IMR-90 (cell line): ENCODE results near the gene ZNF408. TPM values are rescaled to one million over a fixed set of nuclear protein-coding genes. Genes with fewer than 3 reads are reported as not detected.

Source experiments
- ATAC-seq: fragments of 200-7000 bp; cut with Tn5 transposase; 2 replicates; pipeline ENCODE4 v1.9.1; 2020; ENCODE audit warnings: low read depth, mild to moderate bottlenecking, moderate library complexity
- BruUV-seq: library from RNA; stranded (reverse); fragments of 400-500 nt; replicated peaks from 2 replicates; lab custom pipeline; 2021; lab: Mats Ljungman, UMichigan
- CTCF ChIA-PET: fragments of 300-600 bp; formaldehyde crosslinking; extraction: SDS; loops from one replicate; lab custom pipeline; 2021; ENCODE audit warnings: antibody characterized with exemption; lab: Yijun Ruan, JAX
- POLR2A ChIA-PET: fragments of 300-600 bp; sonication (Branson Sonifier 250); formaldehyde crosslinking; loops from one replicate; lab custom pipeline; 2022; ENCODE audit warnings: antibody characterized with exemption; ENCODE audit not compliant: unreplicated experiment; lab: Charles Lee
- DNase-seq: peaks from one replicate; pipeline ENCODE4 v3.0.0; 2013
- H2AFZ ChIP-seq: replicated peaks from 2 replicates; pipeline ENCODE3; 2013; ENCODE audit warnings: low read length, mild to moderate bottlenecking; ENCODE audit not compliant: poor library complexity
- H2AK5ac ChIP-seq: 2 replicates; pipeline ENCODE4 v1.6.1; 2013; ENCODE audit warnings: low read depth, low read length, inconsistent platforms
- H2AK9ac ChIP-seq: replicated peaks from 2 replicates; pipeline ENCODE3; 2013; ENCODE audit warnings: mild to moderate bottlenecking, low read depth, low read length, moderate library complexity; ENCODE audit not compliant: poor library complexity
- H2BK120ac ChIP-seq: 2 replicates; pipeline ENCODE4 v1.6.1; 2013; ENCODE audit warnings: low read depth, low read length, inconsistent platforms
- H2BK15ac ChIP-seq: 3 replicates; pipeline ENCODE4 v1.6.1; 2013; ENCODE audit warnings: low read depth, low read length, inconsistent platforms
- H2BK20ac ChIP-seq: 2 replicates; pipeline ENCODE4 v1.6.1; 2013; ENCODE audit warnings: low read depth, mild to moderate bottlenecking, inconsistent platforms, low read length, moderate library complexity
- H2BK5ac ChIP-seq: 2 replicates; pipeline ENCODE4 v1.6.1; 2013; ENCODE audit warnings: mild to moderate bottlenecking, low read depth, low read length, inconsistent platforms; ENCODE audit not compliant: poor library complexity, severe bottlenecking
- H3K14ac ChIP-seq: replicated peaks from 2 replicates; pipeline ENCODE4 v1.6.1; 2013; ENCODE audit warnings: low read depth, low read length, inconsistent platforms
- H3K18ac ChIP-seq: 2 replicates; pipeline ENCODE4 v1.6.1; 2013; ENCODE audit warnings: low read depth, low read length, control low read depth
- H3K23ac ChIP-seq: 2 replicates; pipeline ENCODE4 v1.6.1; 2013; ENCODE audit warnings: low read depth, low read length, inconsistent platforms
- H3K27ac ChIP-seq: 2 replicates; pipeline ENCODE4 v1.5.1; 2013; ENCODE audit warnings: mild to moderate bottlenecking, control low read depth, low read length; ENCODE audit not compliant: insufficient read depth
- H3K27me3 ChIP-seq: 2 replicates; pipeline ENCODE4 v1.6.1; 2013; ENCODE audit warnings: low read length; ENCODE audit not compliant: control insufficient read depth, insufficient read depth
- H3K36me3 ChIP-seq: 2 replicates; pipeline ENCODE4 v1.6.1; 2013; ENCODE audit warnings: low read length, mixed read lengths; ENCODE audit not compliant: control insufficient read depth, insufficient read depth
- H3K4ac ChIP-seq: 2 replicates; pipeline ENCODE4 v1.6.1; 2013; ENCODE audit warnings: low read depth, low read length, inconsistent platforms
- H3K4me1 ChIP-seq: 2 replicates; pipeline ENCODE4 v1.6.1; 2013; ENCODE audit warnings: low read length, mixed read lengths; ENCODE audit not compliant: control insufficient read depth, insufficient read depth
- H3K4me2 ChIP-seq: 2 replicates; pipeline ENCODE4 v1.6.1; 2013; ENCODE audit warnings: low read depth, mild to moderate bottlenecking, control low read depth, low read length, moderate library complexity
- H3K4me3 ChIP-seq: 2 replicates; pipeline ENCODE4 v1.5.1; 2013; ENCODE audit warnings: low read depth, mild to moderate bottlenecking, control low read depth, low read length, moderate library complexity; ENCODE audit not compliant: insufficient read depth
- H3K56ac ChIP-seq: 2 replicates; pipeline ENCODE4 v1.6.1; 2013; ENCODE audit warnings: low read length, inconsistent platforms; ENCODE audit not compliant: insufficient read depth; ENCODE audit errors: extremely low read depth
- H3K79me1 ChIP-seq, 2 experiments: 2 replicates each; pipeline ENCODE4 v1.6.1; 2013; ENCODE audit warnings: low read length in 2 of 2, inconsistent platforms in 1 of 2, low read depth in 1 of 2
- H3K9ac ChIP-seq: 2 replicates; pipeline ENCODE4 v1.6.1; 2013; ENCODE audit warnings: low read depth, low read length, control low read depth
- H3K9me1 ChIP-seq: 2 replicates; pipeline ENCODE4 v1.6.1; 2013; ENCODE audit warnings: low read length, inconsistent platforms; ENCODE audit not compliant: insufficient read depth
- H3K9me3 ChIP-seq: 2 replicates; pipeline ENCODE4 v1.6.1; 2013; ENCODE audit warnings: low read length; ENCODE audit not compliant: control insufficient read depth, insufficient read depth
- H4K20me1 ChIP-seq: 2 replicates; pipeline ENCODE4 v1.6.1; 2013; ENCODE audit warnings: low read length, inconsistent platforms; ENCODE audit not compliant: insufficient read depth
- H4K5ac ChIP-seq: 2 replicates; pipeline ENCODE4 v1.6.1; 2013; ENCODE audit warnings: mild to moderate bottlenecking, low read depth, low read length, control low read depth
- H4K8ac ChIP-seq, 2 experiments: 2 replicates each; pipeline ENCODE4 v1.6.1; 2013; ENCODE audit warnings: low read depth in 2 of 2, low read length in 2 of 2, control low read depth in 1 of 2, inconsistent platforms in 1 of 2
- H4K91ac ChIP-seq: 2 replicates; pipeline ENCODE4 v1.6.1; 2013; ENCODE audit warnings: low read depth, low read length, inconsistent platforms; ENCODE audit not compliant: insufficient read depth
- CEBPB ChIP-seq: IDR thresholded peaks from 2 replicates; pipeline ENCODE4 v1.6.1; 2012; ENCODE audit warnings: low read depth, low read length, improper control_type of control experiment
- CHD1 ChIP-seq: IDR thresholded peaks from 2 replicates; pipeline ENCODE4 v1.6.1; 2012; ENCODE audit warnings: low read depth, low read length, improper control_type of control experiment
- MAFK ChIP-seq: IDR thresholded peaks from 2 replicates; pipeline ENCODE4 v1.6.1; 2012; ENCODE audit warnings: low read depth, low read length, improper control_type of control experiment
- MXI1 ChIP-seq: IDR thresholded peaks from 2 replicates; pipeline ENCODE4 v1.6.1; 2012; ENCODE audit warnings: low read depth, mild to moderate bottlenecking, low read length, moderate library complexity, borderline replicate concordance
- NFE2L2 ChIP-seq: fragments of 150-350 bp; IDR thresholded peaks from 2 replicates; pipeline ENCODE4 v1.6.1; 2016; ENCODE audit warnings: low read depth, mild to moderate bottlenecking, low read length
- RAD21 ChIP-seq: IDR thresholded peaks from 2 replicates; pipeline ENCODE4 v1.6.1; 2012; ENCODE audit warnings: low read length, improper control_type of control experiment
- WGBS, 2 experiments: methylation state at CpG; one replicate each; pipeline versions ENCODE4 v1.1.5 to v1.1.7; 2013; ENCODE audit warnings: missing lambda C conversion rate in 2 of 2; ENCODE audit not compliant: insufficient read length in 1 of 2; ENCODE audit errors: extremely low coverage in 2 of 2; 5-methylcytosine and 5-hydroxymethylcytosine counted together
- dilution Hi-C: fragments of 300-500 bp; cut with HindIII; formaldehyde crosslinking; loops from one replicate; pipeline ENCODE4 v1.14.3; 2018; ENCODE audit warnings: low sequenced_read_pairs; ENCODE audit not compliant: unreplicated experiment
- in situ Hi-C: fragments of 300-500 bp; cut with MboI; formaldehyde crosslinking; loops from 3 replicates; pipeline ENCODE4 v1.14.3; 2019; ENCODE audit warnings: low sequenced_read_pairs, inconsistent platforms, mixed read lengths
- intact Hi-C: fragments of 100-400 bp; cut with micrococcal nuclease; formaldehyde crosslinking; loops from 2 replicates; pipeline ENCODE4 v1.10.0; 2022
- polyA plus RNA-seq, 3 experiments: library from polyadenylated mRNA; depleted of rRNA; stranded (reverse); fragments of >200 nt; gene quantifications; 2 replicates each; pipeline ENCODE4 v1.2.3, GENCODE V29; 2012; ENCODE audit warnings: low replicate concordance in 1 of 3
- total RNA-seq: library from RNA; depleted of rRNA; stranded (reverse); fragments of >200 nt; gene quantifications from 2 replicates; pipeline ENCODE4 v1.2.3, GENCODE V29; 2012
- TF ChIP-seq, protein P1 (sequence below): fragments of 150-350 bp; IDR thresholded peaks from 2 replicates; pipeline ENCODE4 v1.6.1; 2016; ENCODE audit warnings: low read depth, mild to moderate bottlenecking, low read length, moderate library complexity, borderline replicate concordance

The ZNF408 gene
- total and polyA plus RNA-seq, 2 of the 4 experiments (the other 2 are of a cell fraction): 9.5 to 11.1 TPM

DNA sequence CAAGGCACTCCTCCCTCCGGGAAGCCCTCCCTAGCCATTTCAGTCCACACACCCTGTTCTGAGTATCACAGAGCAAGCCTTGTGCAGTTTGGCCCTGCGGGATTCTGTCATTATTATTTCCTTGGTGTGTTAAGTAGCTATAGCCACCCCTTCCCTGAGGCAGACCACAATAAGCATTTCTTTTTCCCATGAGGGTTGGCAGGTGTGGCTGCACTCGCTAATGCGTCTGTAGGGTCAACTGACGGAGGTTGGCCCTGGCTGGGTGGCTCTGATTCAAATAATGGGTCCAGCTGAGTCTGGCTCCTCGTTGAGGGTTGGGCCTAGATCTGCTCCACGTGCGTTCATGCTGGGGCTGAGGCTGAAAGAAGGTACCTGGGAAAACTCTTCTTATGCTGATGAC lies 23.3 kb downstream of the ZNF408 start:
- in situ Hi-C loops (no loop called here), intact Hi-C loops (no loop called here), dilution Hi-C loops (no loop called here)
- CTCF ChIA-PET: no interaction called here
- H3K18ac ChIP-seq: no peak overlapping the region
- H2AK5ac ChIP-seq: peak overlapping the region; percentile 39; the same call in 1 of the 2 replicates
- H2BK5ac ChIP-seq: no peak overlapping the region
- H3K36me3 ChIP-seq: no peaks in the 10 kb centered on the region
- H2BK120ac ChIP-seq: no peak overlapping the region
- no peak overlapping the region for H3K4ac ChIP-seq
- POLR2A ChIA-PET: no interaction called here
- H3K4me1 ChIP-seq: no peaks in the 10 kb centered on the region
- H2BK20ac ChIP-seq: no peak overlapping the region
- H3K23ac ChIP-seq: no peak overlapping the region
- DNase-seq (no peak), ATAC-seq (peak; percentile 24; the same call in 1 of the 2 replicates)
- H3K79me1 ChIP-seq: no peaks in the 10 kb centered on the region
- H2AK9ac ChIP-seq: no peak overlapping the region
- no peak overlapping the region for H3K14ac ChIP-seq
- H4K20me1 ChIP-seq: no peaks in the 10 kb centered on the region
- H2AFZ ChIP-seq: peak overlapping the region; percentile 67
- H3K4me2 ChIP-seq: no peak overlapping the region
- no peak overlapping the region for H4K5ac ChIP-seq
- no peak overlapping the region for H3K9ac ChIP-seq
- WGBS, 2 experiments: 65% methylated on average over 4 of the region's 8 CpGs; no CpG with 5 or more reads in 1 of the 2 experiments
- BruUV-seq: no TSS peak
- no peak overlapping the region for H3K4me3 ChIP-seq
- H3K27me3 ChIP-seq: no peaks in the 10 kb centered on the region
- 0 out of 3 replicates have a peak overlapping the region, but pooled peaks have one; percentile 5 for H2BK15ac ChIP-seq
- H4K91ac ChIP-seq: no peak overlapping the region
- no peak overlapping the region for H3K27ac ChIP-seq
- TF ChIP-seq MXI1 (no peak), CHD1 (no peak), CEBPB (no peak), MAFK (no peak), RAD21 (no peak), NFE2L2 (no peak)
- TF ChIP-seq, protein P1, sequence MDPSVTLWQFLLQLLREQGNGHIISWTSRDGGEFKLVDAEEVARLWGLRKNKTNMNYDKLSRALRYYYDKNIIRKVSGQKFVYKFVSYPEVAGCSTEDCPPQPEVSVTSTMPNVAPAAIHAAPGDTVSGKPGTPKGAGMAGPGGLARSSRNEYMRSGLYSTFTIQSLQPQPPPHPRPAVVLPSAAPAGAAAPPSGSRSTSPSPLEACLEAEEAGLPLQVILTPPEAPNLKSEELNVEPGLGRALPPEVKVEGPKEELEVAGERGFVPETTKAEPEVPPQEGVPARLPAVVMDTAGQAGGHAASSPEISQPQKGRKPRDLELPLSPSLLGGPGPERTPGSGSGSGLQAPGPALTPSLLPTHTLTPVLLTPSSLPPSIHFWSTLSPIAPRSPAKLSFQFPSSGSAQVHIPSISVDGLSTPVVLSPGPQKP: no peak
- H3K9me1 ChIP-seq: 0 out of 2 replicates have a peak, but pooled peaks cover 3% of the 10 kb centered on the region
- no peak overlapping the region for H3K56ac ChIP-seq
- H3K9me3 ChIP-seq: no peaks in the 10 kb centered on the region
- H4K8ac ChIP-seq: no peak overlapping the region
